GM21825 (cell line): ENCODE results near the gene UMAD1.

ENCODE experiments used
- ATAC-seq: cut with Tn5 transposase; IDR thresholded peaks from one replicate; pipeline ENCODE4 v1.9.1; 2021; ENCODE audit warnings: mild to moderate bottlenecking, moderate library complexity; ENCODE audit not compliant: unreplicated experiment

Gene UMAD1

DNA sequence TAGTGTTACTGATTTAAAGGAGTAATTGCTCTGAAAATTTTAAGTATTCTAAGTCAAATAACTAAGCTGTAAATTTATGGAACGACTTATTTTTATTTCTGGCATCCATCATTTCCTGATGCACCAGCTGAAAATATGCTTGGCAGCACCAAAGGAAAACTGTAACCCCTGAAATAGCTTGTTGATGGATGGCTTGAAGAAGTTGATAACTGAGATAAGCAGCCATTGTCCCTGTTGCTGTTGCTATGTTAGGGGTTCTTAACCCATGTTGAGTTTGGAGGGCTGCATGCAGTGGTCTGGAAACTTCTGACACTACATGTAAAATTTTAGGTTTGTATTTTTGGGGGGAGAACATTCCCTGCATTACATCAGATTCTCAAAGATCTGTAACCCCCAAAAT, 47.2 kb downstream of the UMAD1 start:
- no peak for ATAC-seq

DNA sequence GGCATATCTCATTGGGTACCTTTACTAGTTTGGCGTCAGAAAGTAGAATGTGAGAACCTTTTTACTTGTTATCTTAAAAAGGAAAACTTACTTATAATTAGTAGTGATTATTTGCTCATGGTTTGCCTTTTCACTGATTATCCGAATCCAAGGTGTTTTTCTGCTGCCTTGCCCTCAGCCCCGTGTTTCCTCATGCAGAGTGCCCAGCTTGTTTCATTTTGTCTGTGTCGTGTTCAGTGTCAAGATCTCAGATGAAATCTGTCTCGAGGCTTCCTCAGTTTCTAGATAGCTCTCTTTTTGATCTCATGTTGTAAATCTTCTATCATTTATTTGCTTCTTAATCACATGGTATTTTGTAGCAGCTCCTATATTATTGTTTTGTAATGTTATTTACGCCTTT, 47.8 kb downstream of the UMAD1 start:
- ATAC-seq, result no peak

DNA sequence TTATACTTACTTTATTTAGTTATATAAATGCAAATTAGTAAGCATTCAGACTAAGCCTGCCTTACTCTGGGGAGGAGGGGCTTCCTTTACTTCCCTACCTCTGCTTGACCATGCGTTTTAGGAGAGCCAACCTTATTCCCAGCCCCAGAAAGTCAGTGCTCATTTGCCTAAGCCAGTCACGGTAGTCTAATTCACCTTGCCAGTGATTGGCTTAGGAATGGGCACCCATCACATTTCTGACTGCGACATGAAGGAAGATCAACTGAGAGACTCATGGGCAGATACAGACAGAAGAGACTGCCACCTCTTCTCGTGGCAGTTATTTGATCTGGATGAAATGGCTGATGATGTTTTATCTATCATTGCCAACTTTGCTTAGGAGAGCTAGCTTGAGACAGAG, 48.4 kb downstream of the UMAD1 start:
- no peak for ATAC-seq

DNA sequence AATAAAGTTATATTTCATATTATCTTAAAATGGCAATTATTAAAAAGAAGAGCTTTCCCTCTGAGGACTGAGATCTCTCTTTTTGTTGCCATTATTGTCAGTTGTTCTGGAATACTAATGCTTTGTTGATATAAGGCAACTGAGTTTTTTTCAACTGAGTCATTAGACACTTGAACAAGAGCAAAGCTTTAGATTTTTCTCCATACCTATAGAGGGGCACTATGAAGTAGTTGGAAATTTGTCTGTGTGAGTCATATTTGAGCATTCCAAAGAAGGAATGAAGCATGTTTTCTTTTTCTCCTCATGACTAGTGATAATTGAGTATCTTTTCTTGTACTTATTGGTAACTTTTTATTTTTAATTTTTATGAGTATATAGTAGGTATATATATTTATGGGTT, 53.3 kb downstream of the UMAD1 start:
- no peak for ATAC-seq

DNA sequence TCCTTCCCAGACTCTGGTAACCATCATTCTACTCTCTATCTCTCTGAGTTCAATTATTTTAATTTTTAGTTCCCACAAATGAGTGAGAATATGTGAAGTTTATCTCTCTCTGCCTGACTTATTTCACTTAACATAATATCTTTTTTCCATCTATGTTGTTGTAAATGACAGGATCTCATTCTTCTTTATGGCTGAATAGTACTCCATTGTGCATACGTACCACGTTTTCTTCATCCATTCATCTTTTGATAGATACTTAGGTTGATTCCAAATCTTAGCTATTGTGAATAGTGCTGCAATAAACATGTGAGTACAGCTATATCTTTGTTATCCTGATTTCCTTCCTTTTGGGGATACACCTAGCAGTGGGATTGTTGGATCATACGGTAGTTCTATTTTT, 54.0 kb downstream of the UMAD1 start:
- no peak for ATAC-seq

- ATAC-seq, result no peak
Measured at GRCh38 chr7:7695111-7695817, 54.7 kb downstream of the UMAD1 start.

GRCh38 chr7:7696458-7697119, 56.0 kb downstream of the UMAD1 start:
- no peak for ATAC-seq

DNA sequence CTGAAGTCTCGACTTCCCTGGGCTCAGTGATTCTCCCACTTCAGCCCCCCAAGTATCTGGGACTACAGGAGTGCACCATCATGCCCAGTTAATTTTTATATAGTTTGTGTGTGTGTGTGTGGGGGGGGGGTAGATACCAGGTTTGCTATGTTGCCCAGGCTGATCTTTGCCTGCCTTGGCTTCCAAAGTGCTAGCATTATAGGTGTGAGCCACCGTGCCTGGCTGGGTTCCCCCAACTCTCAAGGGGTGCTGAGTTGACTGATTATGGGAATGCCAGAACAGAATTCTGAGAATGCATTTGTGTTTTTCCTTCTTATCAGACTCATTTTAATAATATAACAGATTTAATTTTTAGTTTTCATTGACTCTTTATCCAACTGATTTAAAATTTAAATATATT, 58.4 kb downstream of the UMAD1 start:
- ATAC-seq, result no peak

GRCh38 chr7:7699380-7699779, 58.8 kb downstream of the UMAD1 start:
- no peak for ATAC-seq

DNA sequence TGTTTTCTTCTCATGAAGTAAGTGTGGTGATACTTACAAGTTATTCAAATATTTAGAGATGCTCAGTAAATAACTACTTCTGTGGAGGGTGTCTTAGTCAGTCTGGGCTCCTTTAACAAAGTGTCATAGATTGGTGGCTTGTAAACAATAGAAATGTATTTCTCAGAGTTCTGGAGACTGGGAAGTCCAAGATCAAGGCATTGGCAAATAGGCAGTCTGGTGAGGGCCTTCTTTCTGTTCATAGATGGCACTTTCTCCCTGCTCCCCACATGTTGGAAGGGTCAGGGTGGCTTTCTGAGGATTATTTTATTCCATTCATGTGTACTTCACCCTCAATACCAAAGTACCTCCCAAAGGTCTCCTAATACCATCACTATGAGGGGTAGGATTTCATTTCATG, 59.4 kb downstream of the UMAD1 start:
- no peak for ATAC-seq

DNA sequence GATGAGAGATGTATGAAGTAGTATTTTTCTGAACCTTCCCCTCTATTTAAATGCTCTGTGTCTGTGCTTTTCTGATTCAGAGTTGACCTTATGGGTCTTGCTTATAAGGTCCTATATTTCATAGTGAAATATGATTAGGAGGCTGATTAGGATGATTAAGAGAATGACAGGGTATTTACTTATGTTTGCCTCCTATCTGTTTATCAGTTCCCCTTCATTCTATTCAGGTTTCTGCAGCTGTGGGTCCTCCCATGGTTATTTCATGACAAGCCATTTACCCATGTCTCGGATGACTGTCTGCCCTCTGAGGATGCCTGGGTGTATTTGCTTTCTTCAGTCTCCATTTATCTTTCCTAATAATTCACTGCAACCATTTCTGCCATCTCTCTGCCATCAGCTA, 61.0 kb downstream of the UMAD1 start:
- no peak for ATAC-seq

DNA sequence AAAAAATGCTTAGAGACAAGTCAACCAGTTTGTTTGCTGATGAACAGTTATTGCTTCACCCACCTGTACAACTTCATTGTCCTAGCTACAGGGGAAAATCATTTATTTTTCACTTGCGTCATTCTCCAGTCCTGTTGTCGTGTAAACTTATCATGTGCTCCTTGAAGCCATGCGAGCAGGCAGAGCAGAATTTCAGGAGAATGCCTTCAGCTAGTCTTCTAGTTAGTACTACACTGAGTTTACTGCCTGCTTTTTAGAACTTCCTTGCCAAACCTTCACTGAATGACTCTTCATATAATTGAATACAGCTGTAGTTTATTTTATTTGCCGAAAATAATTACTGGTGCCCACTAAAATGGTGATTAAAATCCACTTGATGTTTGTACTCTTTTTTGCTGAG, 62.3 kb downstream of the UMAD1 start:
- ATAC-seq, result no peak

- no peak for ATAC-seq
Measured at GRCh38 chr7:7703427-7703826, 62.9 kb downstream of the UMAD1 start.

DNA sequence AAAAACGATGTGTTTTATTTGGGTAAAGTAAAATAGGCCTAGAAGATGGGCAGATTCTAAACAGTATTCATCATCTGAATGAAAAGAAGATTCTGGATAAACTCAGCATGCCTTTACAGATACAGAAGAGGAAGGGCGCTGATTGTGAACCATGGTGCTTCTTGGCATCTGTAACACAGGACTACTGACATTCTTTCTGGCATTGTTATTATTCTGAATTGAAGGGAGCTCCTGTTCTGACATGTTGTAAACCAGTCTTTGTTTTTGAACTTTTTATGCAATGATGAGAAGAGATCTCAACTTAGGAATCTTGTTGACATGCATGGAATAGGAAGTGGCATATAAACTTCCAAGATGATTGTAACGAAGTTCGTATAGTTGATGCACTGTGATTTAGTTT, 64.3 kb downstream of the UMAD1 start:
- no peak for ATAC-seq

- no peak for ATAC-seq
Measured at GRCh38 chr7:7705318-7705717, 64.8 kb downstream of the UMAD1 start.

DNA sequence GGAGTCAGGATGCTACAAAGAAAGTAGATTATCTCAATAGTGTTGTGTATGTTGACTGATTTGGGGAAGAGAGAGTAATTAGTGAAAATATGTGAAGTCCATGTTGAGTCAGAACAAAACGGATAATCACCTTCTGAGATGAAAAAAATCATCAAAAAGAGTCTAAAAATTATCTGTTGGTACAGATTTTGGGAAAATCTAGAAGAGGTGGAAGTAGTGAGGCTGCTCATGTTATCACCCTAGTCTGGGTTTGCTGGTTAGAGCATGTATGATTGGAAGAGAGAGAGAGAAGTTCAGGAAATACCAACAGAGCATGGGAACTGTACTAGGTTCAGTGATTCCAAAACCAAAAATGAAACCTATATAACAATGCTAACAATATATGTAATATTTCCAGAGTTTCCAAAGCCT, 65.6 kb downstream of the UMAD1 start:
- peak; percentile 65 for ATAC-seq

DNA sequence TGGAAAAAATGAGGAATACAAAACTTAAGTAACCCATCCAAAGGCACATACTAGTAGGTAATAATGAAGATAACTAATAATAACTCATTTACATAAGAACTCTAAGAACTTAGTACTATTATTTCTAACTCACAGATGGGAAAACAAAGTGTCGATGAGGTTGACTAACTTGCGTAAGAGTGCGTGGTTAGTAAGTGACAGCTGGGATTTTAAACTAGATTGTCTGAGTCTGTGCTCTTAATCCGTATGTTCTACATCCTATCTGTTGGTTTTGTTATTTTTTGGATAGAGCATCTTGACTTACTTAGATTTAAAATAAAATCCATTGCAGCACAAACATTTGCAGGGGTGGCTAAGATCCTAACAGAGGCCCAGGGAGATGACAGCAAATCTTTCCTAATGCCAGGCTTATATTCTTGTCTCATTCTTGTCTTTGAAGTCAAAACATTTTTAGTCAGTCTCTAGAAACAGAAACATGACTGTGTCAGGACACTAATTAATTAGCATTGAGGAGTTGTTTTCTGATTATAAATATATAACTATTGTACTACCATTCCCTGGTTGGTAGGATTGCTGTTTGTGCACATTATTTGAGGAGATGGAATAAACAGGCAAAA, 66.1 kb downstream of the UMAD1 start:
- peak; percentile 31 for ATAC-seq

DNA sequence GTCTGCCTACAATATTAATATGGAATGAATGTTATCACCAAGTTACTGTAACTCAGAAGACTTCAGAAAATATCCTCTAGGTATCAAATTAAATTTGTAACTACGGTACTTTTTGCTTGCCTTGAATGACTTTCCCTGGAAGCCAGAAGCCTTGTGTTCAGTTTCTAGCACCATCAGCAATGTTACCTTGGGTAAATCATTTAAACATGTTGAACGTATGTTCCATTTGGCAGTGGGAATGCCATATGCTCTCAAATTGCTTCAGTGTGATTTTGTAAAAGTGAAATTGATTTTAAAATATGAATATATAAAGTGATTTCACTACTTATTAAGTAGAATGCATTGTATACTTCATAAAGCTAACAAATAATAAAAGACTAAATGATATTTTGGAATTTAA, 66.7 kb downstream of the UMAD1 start:
- ATAC-seq, result no peak

GRCh38 chr7:7707806-7708205, 67.3 kb downstream of the UMAD1 start:
- ATAC-seq, result no peak

DNA sequence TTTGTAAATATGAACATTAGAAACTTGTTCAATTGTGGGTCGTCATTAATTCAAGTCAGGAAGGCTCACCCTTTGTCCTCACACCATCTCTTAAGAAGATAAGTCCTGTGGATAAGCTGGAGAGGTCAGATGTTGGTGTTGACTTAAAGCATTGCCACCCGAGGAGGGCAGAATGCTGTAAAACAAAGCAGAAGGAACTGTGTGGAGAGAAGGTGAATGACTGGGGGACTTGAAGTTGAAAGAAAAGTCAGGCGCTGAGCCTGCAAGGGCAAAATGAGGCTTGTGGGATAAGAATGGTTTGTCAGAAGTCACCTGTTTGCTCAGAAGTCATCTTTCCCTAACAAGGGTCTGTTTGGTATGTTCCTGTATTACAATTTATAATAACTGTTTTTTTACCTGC, 68.7 kb downstream of the UMAD1 start:
- no peak for ATAC-seq

- ATAC-seq, result no peak
Measured at GRCh38 chr7:7710469-7710868, 69.9 kb downstream of the UMAD1 start.

DNA sequence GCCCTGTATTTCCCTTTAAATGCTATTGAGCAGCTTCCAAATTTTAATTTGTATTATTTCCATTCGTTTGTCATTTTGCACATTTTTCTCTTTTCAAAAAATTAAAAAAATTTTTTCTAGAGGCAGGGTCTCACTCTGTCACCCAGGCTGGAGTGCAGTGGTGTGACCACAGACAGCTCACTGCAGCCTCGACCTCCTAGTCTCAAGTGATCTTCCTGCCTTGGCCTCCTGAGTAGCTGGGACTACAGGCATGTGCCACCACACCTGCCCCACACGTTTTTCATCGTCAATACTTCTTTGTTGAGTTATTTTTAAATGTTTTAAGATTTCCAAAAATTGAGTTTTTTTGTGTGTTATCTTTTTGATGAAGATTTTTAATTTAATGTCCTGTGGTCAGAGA, 73.2 kb downstream of the UMAD1 start:
- ATAC-seq, result no peak
